Uterus (tissue), 4 donors: ENCODE measurements around the gene HOXB4. TPM values are rescaled to one million over a fixed set of nuclear protein-coding genes. Genes with fewer than 3 reads are reported as not detected.

Experiments
- DNase-seq, 2 donors: peaks; one replicate each; pipeline ENCODE4 v3.0.0-alpha.2; 2019 to 2020
- H3K27ac ChIP-seq, 2 donors: fragments of 200-600 bp; sonication (generic); 1 replicate in 1 of 2; 2 replicates in 1 of 2; pipeline ENCODE4 v1.5.1; 2016 to 2018
- H3K27me3 ChIP-seq, 2 donors: fragments of 200-600 bp; sonication (generic); one replicate each; pipeline ENCODE4 v1.5.1; 2018 to 2019; ENCODE audit warnings: control low read depth in 1 of 2
- H3K36me3 ChIP-seq, 2 donors: fragments of 200-600 bp; sonication (generic); one replicate each; pipeline ENCODE4 v1.5.1; 2019; ENCODE audit warnings: control low read depth in 1 of 2
- H3K4me1 ChIP-seq, 2 donors: fragments of 200-600 bp; sonication (generic); one replicate each; pipeline ENCODE4 v1.5.1; 2018 to 2019; ENCODE audit warnings: control low read depth in 1 of 2
- H3K4me3 ChIP-seq, 2 donors: fragments of 200-600 bp; sonication (generic); 1 replicate in 1 of 2; 2 replicates in 1 of 2; pipeline ENCODE4 v1.5.1; 2018 to 2019; ENCODE audit warnings: mild to moderate bottlenecking in 1 of 2
- H3K9me3 ChIP-seq, 2 donors: fragments of 200-600 bp; sonication (generic); one replicate each; pipeline ENCODE4 v1.5.1; 2019; ENCODE audit warnings: control low read depth in 1 of 2
- POLR2A ChIP-seq, 2 donors: fragments of 450-650 bp; IDR thresholded peaks; one replicate each; pipeline ENCODE4 v1.6.1; 2016; ENCODE audit warnings: antibody characterized with exemption in 2 of 2, mild to moderate bottlenecking in 1 of 2, moderate library complexity in 1 of 2
- intact Hi-C: fragments of 100-400 bp; cut with DNase I; formaldehyde crosslinking; loops from one replicate; pipeline ENCODE4 v1.15.1; 2023; ENCODE audit warnings: low total_unique reads
- microRNA counts, 2 donors: library from miRNA; unstranded; fragments of <30 nt; microRNA quantifications; one replicate each; lab custom pipeline; 2016 to 2017
- total RNA-seq, 4 donors: library from RNA; depleted of rRNA in 3 of 4; stranded (reverse); fragments of >200 nt in 3 of 4; gene quantifications; one replicate each; pipeline versions ENCODE4 v1.1.0 to v1.2.4, GENCODE V29; 2014 to 2023
- TF ChIP-seq, protein P1 (sequence below), 4 experiments: fragments of 200-600 bp in 2 of 4; fragments of 450-650 bp in 2 of 4; sonication (generic) in 2 of 4; IDR thresholded peaks; one replicate each; pipeline ENCODE4 v1.5.1; 2016 to 2019; ENCODE audit warnings: antibody characterized with exemption in 4 of 4, mild to moderate bottlenecking in 2 of 4, moderate library complexity in 1 of 4
- donor health status: DM: yes; HTN: yes; CAD: no.

HOXB4 gene
- total RNA-seq, 4 donors from 2014 or later = 0.88 to 6.9 (median 5.5) TPM; not detected in 1

DNA sequence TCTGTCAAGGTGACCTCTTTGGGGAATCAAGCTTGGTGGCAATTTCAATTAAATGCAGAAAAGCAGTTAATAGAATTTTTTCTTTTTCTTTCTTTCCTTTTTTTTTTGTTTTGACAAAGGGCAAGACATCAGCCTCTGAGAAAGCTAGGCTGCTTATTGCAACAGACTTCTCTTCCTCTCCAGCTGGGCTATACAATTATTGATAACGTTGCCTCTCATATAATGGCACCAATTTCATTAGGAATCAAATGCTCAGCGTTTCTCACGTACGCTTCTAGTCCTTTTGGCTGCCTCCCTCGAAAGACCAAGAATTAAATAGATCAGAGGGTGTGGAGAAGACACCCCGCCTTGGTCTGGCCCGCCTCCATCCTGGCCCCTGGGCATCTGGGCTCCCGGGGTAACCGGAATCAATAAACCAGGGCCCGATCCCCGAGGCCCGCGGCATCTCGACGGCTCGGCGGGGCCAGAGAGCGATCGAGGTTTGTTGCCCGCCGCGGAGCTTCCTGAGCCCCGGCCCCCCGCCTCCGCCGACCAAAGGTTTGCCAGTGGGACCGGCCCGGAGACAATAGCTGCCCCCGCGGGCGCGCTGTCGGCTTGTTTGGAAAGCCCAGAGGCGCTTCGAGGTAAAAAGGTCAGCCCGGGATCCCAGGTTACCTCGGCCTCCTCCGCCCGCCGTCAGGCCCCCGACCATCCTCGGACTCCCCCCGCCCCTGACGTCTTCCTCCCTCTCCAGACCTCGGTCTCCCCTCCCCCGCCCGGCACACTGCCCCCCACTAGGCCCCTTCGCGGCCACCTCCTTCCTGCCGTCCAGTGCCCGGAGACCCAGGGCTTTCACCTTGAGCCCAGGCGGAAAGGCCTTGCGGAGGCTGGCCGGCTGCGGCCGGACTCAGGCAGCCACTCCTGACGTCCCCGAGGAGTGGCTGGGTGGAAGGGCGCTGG lies 51.3 kb downstream of the HOXB4 start:
- Histone ChIP-seq H3K36me3 (no peaks in the 10 kb centered on the region), H3K27ac (no peak overlapping the region), H3K4me3 (no peak overlapping the region), H3K9me3 (no peaks in the 10 kb centered on the region), H3K27me3 (no peaks in the 10 kb centered on the region), H3K4me1 (no peaks in the 10 kb centered on the region)
- intact Hi-C loops = no loop called here
- TF ChIP-seq, protein P1, sequence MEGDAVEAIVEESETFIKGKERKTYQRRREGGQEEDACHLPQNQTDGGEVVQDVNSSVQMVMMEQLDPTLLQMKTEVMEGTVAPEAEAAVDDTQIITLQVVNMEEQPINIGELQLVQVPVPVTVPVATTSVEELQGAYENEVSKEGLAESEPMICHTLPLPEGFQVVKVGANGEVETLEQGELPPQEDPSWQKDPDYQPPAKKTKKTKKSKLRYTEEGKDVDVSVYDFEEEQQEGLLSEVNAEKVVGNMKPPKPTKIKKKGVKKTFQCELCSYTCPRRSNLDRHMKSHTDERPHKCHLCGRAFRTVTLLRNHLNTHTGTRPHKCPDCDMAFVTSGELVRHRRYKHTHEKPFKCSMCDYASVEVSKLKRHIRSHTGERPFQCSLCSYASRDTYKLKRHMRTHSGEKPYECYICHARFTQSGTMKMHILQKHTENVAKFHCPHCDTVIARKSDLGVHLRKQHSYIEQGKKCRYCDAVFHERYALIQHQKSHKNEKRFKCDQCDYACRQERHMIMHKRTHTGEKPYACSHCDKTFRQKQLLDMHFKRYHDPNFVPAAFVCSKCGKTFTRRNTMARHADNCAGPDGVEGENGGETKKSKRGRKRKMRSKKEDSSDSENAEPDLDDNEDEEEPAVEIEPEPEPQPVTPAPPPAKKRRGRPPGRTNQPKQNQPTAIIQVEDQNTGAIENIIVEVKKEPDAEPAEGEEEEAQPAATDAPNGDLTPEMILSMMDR (IDR thresholded peaks at IDR 0.05) = no peak
- no peak for TF ChIP-seq POLR2A (IDR thresholded peaks at IDR 0.05)
- no peak for DNase-seq

MicroRNA genes within 50 kb of the gene (microRNA counts, 767-probe panel; counts per million panel counts)
- microRNA hsa-miR-10a-5p (lab: Ali Mortazavi, UCI) = 6,239 to 6,442 counts per million in 2 donors

Other genes with a start within 250 kb of the HOXB4 start
- gene SKAP1, start 148.1 kb downstream of the HOXB4 start, total RNA-seq = 1 to 10 TPM in 2 of 4 donors, under 1 TPM in 1, not detected in 1; 0.51 to 2.4 (median 1.9) TPM
- not detected for gene HOXB1, start 47.3 kb downstream of the HOXB4 start, total RNA-seq
- gene HOXB2, start 33.2 kb downstream of the HOXB4 start, total RNA-seq = 10 to 100 TPM in 3 of 4 donors, 1 to 10 TPM in 1; 4.6 to 24.4 (median 17.4) TPM
- gene HOXB3, start 11.9 kb upstream of the HOXB4 start, total RNA-seq = 10 to 100 TPM; 10.6 to 30.0 (median 18.0) TPM
- gene HOXB5, start 15.4 kb upstream of the HOXB4 start, total RNA-seq = 1 to 10 TPM in 1 of 4 donors, under 1 TPM in 2, not detected in 1; 0.55 to 2.5 (median 0.59) TPM
- 10 to 100 TPM in 1 of 4 donors, 1 to 10 TPM in 1, under 1 TPM in 1, not detected in 1; 0.88 to 18.2 (median 7.3) TPM for gene HOXB6, start 26.6 kb upstream of the HOXB4 start, total RNA-seq
- 1 to 10 TPM in 3 of 4 donors, not detected in 1; 1.0 to 6.9 (median 3.5) TPM for gene HOXB7, start 32.7 kb upstream of the HOXB4 start, total RNA-seq
- 1 to 10 TPM in 2 of 4 donors, under 1 TPM in 1, not detected in 1; 0.29 to 9.5 (median 1.9) TPM for gene HOXB8, start 36.9 kb upstream of the HOXB4 start, total RNA-seq
- gene HOXB9, start 48.0 kb upstream of the HOXB4 start, total RNA-seq = 1 to 10 TPM in 1 of 4 donors, under 1 TPM in 1, not detected in 2; 0.43 to 1.0 TPM
- not detected for gene PRAC1, start 144.2 kb upstream of the HOXB4 start, total RNA-seq
- not detected for gene PRAC2, start 144.8 kb upstream of the HOXB4 start, total RNA-seq
- gene HOXB13, start 150.4 kb upstream of the HOXB4 start, total RNA-seq = not detected
- under 1 TPM in 2 of 4 donors, not detected in 2; 0.41 to 0.91 TPM for gene TTLL6, start 238.9 kb upstream of the HOXB4 start, total RNA-seq